HepG2 (cell line): Measurements from ENCODE around the gene CHD2. TPM values are rescaled to one million over a fixed set of nuclear protein-coding genes. Genes with fewer than 3 reads are reported as not detected.

Experiments used
- DPF2 ChIP-seq: sonication (generic); formaldehyde crosslinking; IDR thresholded peaks from 2 replicates; pipeline ENCODE4 v1.4.0; 2020; ENCODE audit warnings: mild to moderate bottlenecking, low read depth, missing genetic modification reagents, borderline replicate concordance
- ESRRA ChIP-seq: sonication (generic); formaldehyde crosslinking; IDR thresholded peaks from 2 replicates; pipeline ENCODE4 v1.5.1; 2020; ENCODE audit warnings: mild to moderate bottlenecking, low read depth, missing genetic modification reagents
- FOSL2 ChIP-seq: sonication (generic); formaldehyde crosslinking; IDR thresholded peaks from 2 replicates; pipeline ENCODE4 v1.4.0; 2020; ENCODE audit warnings: missing genetic modification reagents
- FOXJ3 ChIP-seq: sonication (generic); formaldehyde crosslinking; IDR thresholded peaks from 2 replicates; pipeline ENCODE4 v1.4.0; 2020; ENCODE audit warnings: missing genetic modification reagents, mild to moderate bottlenecking, borderline replicate concordance
- GABPB1 ChIP-seq: IDR thresholded peaks from 2 replicates; pipeline ENCODE4 v1.6.1; 2016; ENCODE audit warnings: mild to moderate bottlenecking, missing genetic modification reagents, moderate library complexity, missing compliant biosample characterization
- IKZF5 ChIP-seq: IDR thresholded peaks from 2 replicates; pipeline ENCODE4 v1.6.1; 2018; ENCODE audit warnings: missing genetic modification reagents, mild to moderate bottlenecking, missing compliant biosample characterization
- IRX3 ChIP-seq: sonication (generic); formaldehyde crosslinking; IDR thresholded peaks from 2 replicates; pipeline ENCODE4 v1.8.1; 2023; ENCODE audit warnings: mild to moderate bottlenecking, low read depth, missing genetic modification reagents, borderline replicate concordance
- JDP2 ChIP-seq: sonication (generic); formaldehyde crosslinking; IDR thresholded peaks from 2 replicates; pipeline ENCODE4 v1.8.1; 2022; ENCODE audit warnings: missing genetic modification reagents, borderline replicate concordance
- JUN ChIP-seq: sonication (generic); formaldehyde crosslinking; IDR thresholded peaks from 2 replicates; pipeline ENCODE4 v1.4.0; 2020; ENCODE audit warnings: mild to moderate bottlenecking, missing genetic modification reagents
- KDM6A ChIP-seq: IDR thresholded peaks from 2 replicates; pipeline ENCODE4 v1.6.1; 2016; ENCODE audit warnings: low read depth
- SIX4 ChIP-seq: sonication (generic); formaldehyde crosslinking; IDR thresholded peaks from 2 replicates; pipeline ENCODE4 v1.4.0; 2020; ENCODE audit warnings: missing genetic modification reagents
- TRIM22 ChIP-seq: fragments of 450-650 bp; IDR thresholded peaks from 2 replicates; pipeline ENCODE4 v1.6.1; 2017
- ZBTB4 ChIP-seq: sonication (generic); formaldehyde crosslinking; IDR thresholded peaks from 2 replicates; pipeline ENCODE4 v1.4.0; 2020; ENCODE audit warnings: missing genetic modification reagents, mild to moderate bottlenecking, borderline replicate concordance
- ZFAT ChIP-seq: sonication (generic); formaldehyde crosslinking; conservative IDR thresholded peaks from 2 replicates; pipeline ENCODE4 v1.8.1; 2023; ENCODE audit warnings: missing genetic modification reagents, inconsistent platforms
- ZKSCAN1 ChIP-seq: fragments of 150-350 bp; IDR thresholded peaks from 2 replicates; pipeline ENCODE4 v1.6.1; 2014; ENCODE audit warnings: low read length
- ZNF3 ChIP-seq: IDR thresholded peaks from 2 replicates; pipeline ENCODE4 v1.7.0; 2017; ENCODE audit warnings: inconsistent platforms
- ZNF333 ChIP-seq: sonication (generic); formaldehyde crosslinking; IDR thresholded peaks from 2 replicates; pipeline ENCODE4 v1.4.0; 2020; ENCODE audit warnings: mild to moderate bottlenecking, missing genetic modification reagents, borderline replicate concordance
- ZNF468 ChIP-seq: sonication (generic); formaldehyde crosslinking; IDR thresholded peaks from 2 replicates; pipeline ENCODE4 v1.8.0; 2022; ENCODE audit warnings: mild to moderate bottlenecking, moderate library complexity, missing genetic modification reagents
- ZNF564 ChIP-seq: sonication (generic); formaldehyde crosslinking; IDR thresholded peaks from 2 replicates; pipeline ENCODE4 v1.8.1; 2023; ENCODE audit warnings: mild to moderate bottlenecking, missing genetic modification reagents
- ZNF614 ChIP-seq: IDR thresholded peaks from 2 replicates; pipeline ENCODE4 v1.6.1; 2018; ENCODE audit warnings: missing biosample characterization, missing genetic modification reagents, inconsistent platforms, borderline replicate concordance
- ZNF678 ChIP-seq: sonication (generic); formaldehyde crosslinking; IDR thresholded peaks from 2 replicates; pipeline ENCODE4 v1.4.0; 2020; ENCODE audit warnings: mild to moderate bottlenecking, missing genetic modification reagents
- ZNF7 ChIP-seq: IDR thresholded peaks from 2 replicates; pipeline ENCODE4 v1.6.1; 2016; ENCODE audit warnings: missing biosample characterization, missing genetic modification reagents
- ZNF709 ChIP-seq: sonication (generic); formaldehyde crosslinking; IDR thresholded peaks from 2 replicates; pipeline ENCODE4 v1.5.0; 2020; ENCODE audit warnings: mild to moderate bottlenecking, missing genetic modification reagents
- polyA plus RNA-seq, 8 experiments: library from polyadenylated mRNA; depleted of rRNA in 3 of 8; stranded (reverse) in 7 of 8; unstranded in 1 of 8; fragments of >200 nt; fragmentation: Illumina TruSeq in 4 of 8; extraction: Trizol in 4 of 8; gene quantifications; 2 replicates each; pipeline versions ENCODE4 v1.2.1 to v1.2.3, GENCODE V29; 2011 to 2016; ENCODE audit warnings: low read depth in 4 of 8, missing spikeins in 1 of 8, mixed read lengths in 1 of 8; ENCODE audit not compliant: insufficient read depth in 1 of 8
- total RNA-seq, 5 experiments: library from RNA; depleted of rRNA; stranded (reverse); fragments of >200 nt; fragmentation: Illumina TruSeq; extraction: Trizol; gene quantifications; 2 replicates each; pipeline ENCODE4 v1.2.3, GENCODE V29; 2016; ENCODE audit warnings: low read depth in 1 of 5
- TF ChIP-seq, protein P1 (sequence below): sonication (generic); formaldehyde crosslinking; IDR thresholded peaks from 2 replicates; pipeline ENCODE4 v1.4.0; 2020; ENCODE audit warnings: low read depth, mild to moderate bottlenecking, missing genetic modification reagents

CHD2 gene
- total and polyA plus RNA-seq, 2 of the 13 experiments (the other 11 are each of a cell fraction or from before 2014, with no cell fraction given), result 54.0 to 54.1 TPM

DNA sequence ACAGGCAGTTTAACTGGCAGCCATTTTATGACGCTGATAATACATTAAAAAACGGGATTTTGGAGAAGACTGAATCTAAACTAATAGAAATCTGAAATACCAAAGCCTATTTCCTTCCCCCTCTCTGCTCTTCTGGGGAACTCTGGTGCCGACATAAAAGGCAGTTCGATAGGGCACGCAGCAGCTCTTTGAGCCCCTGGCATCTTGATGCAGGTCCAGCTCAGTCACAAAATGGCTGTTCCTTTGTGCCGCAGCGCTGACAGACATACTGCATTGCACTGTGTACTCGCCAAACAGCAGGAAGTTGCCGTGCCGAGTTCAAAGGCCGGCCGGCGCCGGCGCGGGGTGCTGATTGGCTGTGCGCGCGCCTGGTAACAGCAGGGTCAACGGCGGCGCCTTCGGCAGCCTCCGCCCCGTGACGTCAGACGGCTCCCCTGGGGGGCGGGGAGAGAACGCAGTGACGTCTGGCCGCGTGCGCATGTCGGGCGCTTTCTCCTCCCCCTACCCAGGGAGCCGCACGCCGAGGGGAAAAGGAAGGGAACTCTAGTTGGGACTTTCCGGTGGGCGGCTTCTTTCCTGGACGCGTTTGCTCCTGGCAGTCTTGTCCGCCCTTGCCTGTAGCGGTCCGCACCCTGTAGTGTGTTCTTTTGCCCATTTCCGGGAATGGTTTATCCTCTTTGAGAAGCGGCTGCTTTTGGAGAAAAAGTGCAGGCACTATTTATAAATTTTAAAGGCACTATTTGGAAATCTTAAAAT lies 4.0 kb downstream of the CHD2 start (continued):
- TF ChIP-seq JDP2 (CRISPR knock-in tag) (no peak), ZNF333 (CRISPR knock-in tag) (no peak), IKZF5 (peak; percentile 85), KDM6A (CRISPR knock-in tag) (0 out of 2 replicates have a peak, but pooled peaks have one; percentile 26), ZKSCAN1 (no peak), ZNF468 (no peak), ZNF709 (CRISPR knock-in tag) (peak; percentile 74; the same call in 1 of the 2 replicates), ZNF614 (CRISPR knock-in tag) (peak; percentile 77; the same call in 1 of the 2 replicates), ZNF678 (CRISPR knock-in tag) (no peak), ZNF564 (CRISPR knock-in tag) (peak; percentile 70; the same call in 1 of the 2 replicates), ZNF3 (no peak), FOSL2 (peak; percentile 67), ZNF7 (CRISPR knock-in tag) (peak; percentile 52; the same call in 1 of the 2 replicates), FOXJ3 (peak; percentile 75; the same call in 1 of the 2 replicates), SIX4 (no peak), ESRRA (0 out of 2 replicates have a peak, but pooled peaks have one; percentile 77), JUN (CRISPR knock-in tag) (peak; percentile 74), ZFAT (CRISPR knock-in tag) (no peak), DPF2 (CRISPR knock-in tag) (no peak), GABPB1 (CRISPR knock-in tag) (peak; percentile 94), TRIM22 (no peak), IRX3 (CRISPR knock-in tag) (peak; percentile 80; the same call in 1 of the 2 replicates), ZBTB4 (CRISPR knock-in tag) (peak; percentile 90; the same call in 1 of the 2 replicates)
- TF ChIP-seq, protein P1, sequence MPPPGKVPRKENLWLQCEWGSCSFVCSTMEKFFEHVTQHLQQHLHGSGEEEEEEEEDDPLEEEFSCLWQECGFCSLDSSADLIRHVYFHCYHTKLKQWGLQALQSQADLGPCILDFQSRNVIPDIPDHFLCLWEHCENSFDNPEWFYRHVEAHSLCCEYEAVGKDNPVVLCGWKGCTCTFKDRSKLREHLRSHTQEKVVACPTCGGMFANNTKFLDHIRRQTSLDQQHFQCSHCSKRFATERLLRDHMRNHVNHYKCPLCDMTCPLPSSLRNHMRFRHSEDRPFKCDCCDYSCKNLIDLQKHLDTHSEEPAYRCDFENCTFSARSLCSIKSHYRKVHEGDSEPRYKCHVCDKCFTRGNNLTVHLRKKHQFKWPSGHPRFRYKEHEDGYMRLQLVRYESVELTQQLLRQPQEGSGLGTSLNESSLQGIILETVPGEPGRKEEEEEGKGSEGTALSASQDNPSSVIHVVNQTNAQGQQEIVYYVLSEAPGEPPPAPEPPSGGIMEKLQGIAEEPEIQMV, result peak; percentile 86
